Right renal cortex interstitium (tissue), 3 donors: ENCODE data around the gene TLCD3B. TPM values are rescaled to one million over a fixed set of nuclear protein-coding genes. Genes with fewer than 3 reads are reported as not detected.

ENCODE experiments used
- DNase-seq, 3 donors: peaks; one replicate each; pipeline ENCODE4 v3.0.0-alpha.2; 2013; ENCODE audit warnings: low read depth in 3 of 3, low spot score in 2 of 3
- polyA plus RNA-seq, 3 donors: library from polyadenylated mRNA; unstranded; fragments of 120-200 nt; gene quantifications; one replicate each; pipeline ENCODE4 v1.2.1, GENCODE V29; 2013; ENCODE audit not compliant: insufficient read length in 3 of 3

Gene TLCD3B
- polyA plus RNA-seq, 3 donors, result 0.60 to 0.93 (median 0.90) TPM

DNA sequence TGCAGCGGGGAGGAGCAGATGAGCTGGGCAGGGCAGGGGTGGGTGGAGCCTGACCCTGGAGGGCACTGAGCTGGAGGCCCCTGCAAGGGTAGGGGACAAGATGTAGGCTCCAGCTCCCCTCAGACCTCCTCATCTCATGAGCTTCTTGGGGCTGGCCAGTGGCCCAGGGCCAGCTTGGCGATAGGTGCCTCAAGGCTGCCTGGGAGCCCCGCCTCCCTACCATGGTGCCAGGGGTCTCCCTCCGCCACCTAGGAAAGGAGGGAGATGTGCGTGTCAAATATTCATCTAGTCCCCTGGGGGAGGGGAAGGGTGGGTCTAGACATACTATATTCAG lies 39.5 kb downstream of the TLCD3B start:
- no peak for DNase-seq

DNA sequence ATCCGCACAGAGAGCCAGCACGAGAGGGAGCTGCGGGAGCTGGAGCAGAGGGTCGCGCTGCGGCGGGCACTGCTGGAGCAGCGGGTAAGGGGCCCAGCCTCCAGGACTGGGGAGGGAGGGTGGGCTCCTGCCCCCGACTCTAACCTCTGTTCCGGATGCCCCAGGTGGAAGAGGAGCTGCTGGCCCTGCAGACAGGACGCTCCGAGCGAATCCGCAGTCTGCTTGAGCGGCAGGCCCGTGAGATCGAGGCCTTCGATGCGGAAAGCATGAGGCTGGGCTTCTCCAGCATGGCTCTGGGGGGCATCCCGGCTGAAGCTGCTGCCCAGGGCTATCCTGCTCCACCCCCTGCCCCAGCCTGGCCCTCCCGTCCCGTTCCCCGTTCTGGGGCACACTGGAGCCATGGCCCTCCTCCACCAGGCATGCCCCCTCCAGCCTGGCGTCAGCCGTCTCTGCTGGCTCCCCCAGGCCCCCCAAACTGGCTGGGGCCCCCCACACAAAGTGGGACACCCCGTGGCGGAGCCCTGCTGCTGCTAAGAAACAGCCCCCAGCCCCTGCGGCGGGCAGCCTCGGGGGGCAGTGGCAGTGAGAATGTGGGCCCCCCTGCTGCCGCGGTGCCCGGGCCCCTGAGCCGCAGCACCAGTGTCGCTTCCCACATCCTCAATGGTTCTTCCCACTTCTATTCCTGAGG lies 40.0 kb downstream of the TLCD3B start:
- DNase-seq, result no peak

DNA sequence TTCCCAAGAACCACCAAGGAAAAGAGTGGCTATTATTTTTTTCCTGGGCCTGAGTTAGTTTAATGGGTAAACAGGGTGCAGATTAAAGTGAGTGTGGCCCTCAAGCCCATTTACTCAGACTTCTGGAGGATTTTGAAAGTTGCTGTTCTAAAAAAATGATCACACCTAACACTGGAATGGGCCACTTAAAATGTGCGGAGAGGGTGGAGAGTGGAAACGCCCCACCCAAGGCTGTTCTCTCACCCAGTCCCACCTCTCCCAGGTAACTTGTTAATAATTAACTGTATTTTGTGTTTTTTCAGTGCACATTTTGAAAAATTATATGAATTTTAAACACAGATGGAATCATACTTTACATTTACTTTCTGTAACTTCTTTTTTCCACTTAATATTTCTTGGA lies 41.0 kb downstream of the TLCD3B start:
- DNase-seq, result no peak

DNA sequence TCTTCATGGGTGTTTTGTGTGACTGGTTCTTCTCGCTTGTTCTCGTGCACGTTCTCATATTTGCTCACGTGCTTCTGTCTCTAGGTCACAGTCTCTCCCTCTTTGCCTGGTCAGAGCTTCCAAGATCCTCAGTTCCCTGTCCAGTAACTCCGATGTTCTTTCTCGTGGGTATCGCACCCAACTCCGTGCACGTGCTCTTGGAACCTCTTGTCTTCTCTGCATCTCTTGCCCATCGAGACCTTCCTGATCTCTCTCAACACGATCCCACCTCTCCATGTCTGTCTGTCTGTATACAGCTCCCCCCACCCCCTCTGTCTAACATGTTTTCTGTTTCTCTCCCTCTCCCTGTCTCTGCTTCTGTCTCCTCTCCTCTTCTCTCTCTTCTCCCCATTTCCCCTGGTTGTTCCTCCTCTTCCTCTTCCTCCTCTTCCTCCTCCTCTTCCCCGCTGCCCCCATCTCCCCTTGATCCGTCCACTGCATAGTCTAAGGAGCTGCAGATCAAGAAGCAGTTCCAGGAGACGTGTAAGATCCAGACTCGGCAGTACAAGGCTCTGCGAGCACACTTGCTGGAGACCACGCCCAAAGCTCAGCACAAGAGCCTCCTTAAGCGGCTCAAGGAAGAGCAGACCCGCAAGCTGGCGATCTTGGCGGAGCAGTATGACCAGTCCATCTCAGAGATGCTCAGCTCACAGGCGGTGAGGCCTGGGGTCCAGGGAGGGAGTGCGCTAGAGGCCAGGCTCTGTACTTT lies 41.8 kb downstream of the TLCD3B start:
- no peak for DNase-seq

DNA sequence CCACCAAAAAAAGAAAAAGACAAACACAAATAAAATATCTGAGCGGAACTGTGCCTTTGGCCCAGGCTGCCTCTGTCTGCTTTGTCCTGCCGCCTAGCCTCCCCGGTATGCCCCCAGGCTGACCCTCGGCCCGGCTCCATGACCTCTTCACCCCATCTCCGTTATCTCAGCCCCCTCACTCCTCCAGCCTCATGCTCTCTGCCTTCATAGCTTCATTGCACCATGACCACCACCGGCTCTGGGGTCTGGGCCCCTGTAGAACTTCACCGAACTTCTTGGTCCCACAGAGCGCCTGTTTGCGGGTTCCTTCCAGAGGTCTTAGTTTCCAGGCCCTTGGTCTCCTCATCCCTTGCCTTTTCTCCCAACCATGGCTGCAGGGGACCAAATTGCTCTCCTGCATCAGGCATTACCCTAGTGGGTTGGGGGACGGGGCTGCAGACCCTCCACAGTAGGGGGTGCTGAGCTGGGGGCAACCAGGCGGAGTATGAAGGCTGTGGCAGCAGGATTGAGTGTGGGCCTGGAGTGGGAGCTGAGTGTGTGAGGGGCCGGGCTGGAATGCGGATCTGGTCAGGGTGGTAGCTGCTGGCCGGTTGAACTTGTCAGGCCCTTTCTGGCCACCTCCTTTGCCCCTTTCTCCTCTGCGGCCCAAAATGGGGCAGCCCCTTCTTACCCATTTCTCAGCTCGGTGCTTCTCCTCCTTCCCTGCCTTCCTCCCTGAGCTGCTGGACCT lies 42.6 kb downstream of the TLCD3B start:
- no peak for DNase-seq

- no peak for DNase-seq
Measured at GRCh38 chr16:29987371-29988085, 43.5 kb downstream of the TLCD3B start.

GRCh38 chr16:29986931-29987330 lies 44.1 kb downstream of the TLCD3B start:
- no peak for DNase-seq

GRCh38 chr16:29986231-29986630 lies 44.8 kb downstream of the TLCD3B start:
- no peak for DNase-seq

- DNase-seq, result no peak
Measured at GRCh38 chr16:29985271-29985811, 45.7 kb downstream of the TLCD3B start.

DNA sequence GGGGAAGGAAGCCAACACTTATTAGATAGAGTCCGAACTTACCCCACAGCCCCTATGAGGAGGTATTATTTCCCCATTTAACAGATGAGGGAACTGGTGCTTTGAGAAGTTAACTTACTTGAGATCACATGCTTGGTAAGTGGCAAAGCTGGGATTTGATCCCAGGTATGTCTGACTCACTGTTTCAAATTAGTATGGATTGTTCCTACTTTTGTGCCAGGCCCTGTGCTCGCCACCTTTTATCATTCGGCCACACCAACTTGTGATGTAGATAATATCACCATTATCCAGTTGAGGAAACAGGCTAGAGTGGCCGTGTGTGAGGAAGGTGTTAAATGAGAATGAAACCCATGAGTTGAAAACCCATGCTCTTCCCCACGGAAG lies 46.3 kb downstream of the TLCD3B start:
- no peak for DNase-seq

GRCh38 chr16:29984137-29984763 lies 46.8 kb downstream of the TLCD3B start:
- DNase-seq, result no peak

- no peak for DNase-seq
Measured at GRCh38 chr16:29983420-29984136, 47.5 kb downstream of the TLCD3B start.

DNA sequence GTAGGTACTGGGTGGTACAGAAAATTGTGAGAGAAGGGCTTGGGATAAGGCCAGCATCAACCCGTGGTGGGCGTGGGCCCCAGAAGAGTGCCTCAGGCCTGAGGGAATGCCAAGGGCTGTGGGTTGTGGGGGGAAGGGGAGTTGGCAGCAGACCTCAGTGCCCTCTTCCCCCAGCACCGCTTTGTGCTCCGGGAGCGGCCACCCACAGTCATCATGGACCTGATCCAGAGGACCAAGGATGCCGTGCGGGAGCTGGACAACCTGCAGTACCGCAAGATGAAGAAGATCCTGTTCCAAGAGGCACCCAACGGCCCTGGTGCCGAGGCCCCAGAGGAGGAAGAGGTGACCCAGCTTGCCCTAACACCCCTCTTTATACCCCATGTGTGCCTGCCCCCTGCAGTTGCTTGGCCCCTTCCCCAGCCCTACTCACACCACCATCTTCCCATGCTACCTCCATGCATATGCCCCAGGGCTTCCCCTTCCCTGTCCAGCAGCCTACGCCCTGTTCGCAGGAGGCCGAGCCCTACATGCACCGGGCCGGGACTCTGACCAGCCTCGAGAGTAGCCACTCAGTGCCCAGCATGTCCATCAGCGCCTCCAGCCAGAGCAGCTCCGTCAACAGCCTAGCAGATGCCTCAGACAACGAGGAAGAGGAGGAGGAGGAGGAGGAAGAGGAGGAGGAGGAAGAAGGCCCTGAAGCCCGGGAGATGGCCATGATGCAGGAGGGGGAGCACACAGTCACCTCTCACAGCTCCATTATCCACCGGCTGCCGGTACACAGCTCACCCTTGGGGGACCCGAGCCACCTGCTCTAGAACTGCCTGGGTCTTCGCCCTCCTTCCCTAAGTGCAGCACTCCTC lies 48.3 kb downstream of the TLCD3B start:
- no peak for DNase-seq

DNA sequence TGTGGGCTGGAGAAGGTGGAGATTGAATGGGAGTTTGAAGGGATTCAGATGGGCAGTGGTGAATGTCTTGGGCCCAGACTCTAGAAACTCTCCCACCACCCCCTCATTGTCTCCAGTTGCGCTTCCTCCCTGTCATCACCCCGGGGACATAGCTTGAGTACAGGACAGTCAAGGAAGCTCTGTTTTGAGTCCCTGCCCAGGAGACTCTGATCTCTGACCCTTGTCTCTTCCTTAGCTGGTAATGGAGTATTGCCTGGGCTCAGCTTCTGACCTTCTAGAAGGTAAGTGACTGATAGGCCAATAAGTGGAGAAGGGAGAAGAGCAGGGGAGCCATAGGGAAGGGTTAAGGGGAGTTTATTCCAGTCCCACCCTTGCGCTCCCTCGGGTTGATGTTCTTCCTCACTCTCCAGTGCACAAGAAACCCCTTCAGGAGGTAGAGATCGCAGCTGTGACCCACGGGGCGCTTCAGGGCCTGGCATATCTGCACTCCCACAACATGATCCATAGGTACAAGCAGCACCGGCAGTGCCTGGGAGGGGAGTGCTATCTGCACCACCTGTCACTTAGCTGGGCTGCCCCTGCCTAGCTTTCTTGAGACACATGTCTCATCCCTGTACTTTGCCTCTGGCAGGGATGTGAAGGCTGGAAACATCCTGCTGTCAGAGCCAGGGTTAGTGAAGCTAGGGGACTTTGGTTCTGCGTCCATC lies 52.4 kb downstream of the TLCD3B start:
- no peak for DNase-seq

- no peak for DNase-seq
Measured at GRCh38 chr16:29978081-29978480, 53.0 kb downstream of the TLCD3B start.

GRCh38 chr16:29977063-29977825 lies 53.8 kb downstream of the TLCD3B start:
- DNase-seq, result no peak

DNA sequence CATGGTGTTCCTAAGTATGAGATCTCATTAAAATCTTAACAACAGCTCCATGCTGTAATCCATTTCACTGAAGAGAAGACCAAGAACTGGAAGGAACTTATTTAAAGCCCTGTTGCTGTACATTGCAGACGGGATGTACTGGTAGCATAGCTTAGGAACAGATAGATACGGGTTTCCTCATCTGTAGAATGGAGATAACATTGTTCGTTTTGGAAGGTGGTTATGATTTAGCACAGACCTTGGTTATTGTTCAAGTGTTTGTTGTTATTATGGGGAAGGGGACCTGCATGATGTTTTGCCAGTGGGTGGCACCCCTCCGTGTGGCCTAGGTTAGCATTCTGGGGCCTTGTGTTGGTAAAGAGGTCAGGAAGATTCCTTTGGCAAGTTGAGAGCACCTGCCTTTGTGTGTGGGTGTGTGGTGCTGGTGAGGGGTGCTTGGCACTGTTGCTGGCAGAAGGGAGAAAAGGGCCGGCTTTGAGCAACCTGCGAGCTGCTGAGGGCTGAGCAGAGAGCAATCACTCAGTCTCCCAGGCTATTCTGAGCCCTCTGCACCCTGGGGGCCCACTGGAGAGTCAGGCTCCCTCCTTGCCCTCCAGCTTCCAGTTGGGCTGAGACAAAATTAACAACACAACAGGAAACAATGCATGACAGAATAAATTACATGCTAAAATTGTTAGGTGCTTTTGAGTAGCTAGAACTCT lies 55.1 kb downstream of the TLCD3B start:
- no peak for DNase-seq
